GM19455 (cell line): Measurements from ENCODE around the gene DLG2.
"Not testable (repeated sequence)": the region's sequence is repeated elsewhere in the genome, so short reads cannot be mapped to it uniquely, and the experiment has no call there.

Experiments
- ATAC-seq: cut with Tn5 transposase; IDR thresholded peaks from one replicate; pipeline ENCODE4 v1.9.1; 2021; ENCODE audit not compliant: unreplicated experiment

DLG2 gene

DNA sequence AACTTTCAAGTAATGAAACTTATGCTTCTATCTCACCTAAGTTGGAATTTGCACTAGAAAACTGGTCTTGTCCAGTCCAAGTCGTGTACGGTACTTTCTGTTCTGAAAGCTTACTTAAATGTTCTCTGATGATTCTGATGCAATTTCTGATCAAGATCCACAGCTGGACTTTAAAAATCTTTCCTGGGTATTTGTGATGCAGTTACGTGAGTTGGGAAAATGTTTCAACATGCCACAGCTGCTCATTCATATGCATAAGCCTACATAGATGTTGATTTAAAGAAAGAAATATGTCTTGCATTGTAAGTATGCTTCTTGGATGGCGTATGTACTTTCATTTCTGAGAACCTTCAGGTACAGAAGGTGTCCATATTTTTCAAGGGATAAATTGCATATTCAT lies 1847.3 kb downstream of the DLG2 start:
- no peak for ATAC-seq

DNA sequence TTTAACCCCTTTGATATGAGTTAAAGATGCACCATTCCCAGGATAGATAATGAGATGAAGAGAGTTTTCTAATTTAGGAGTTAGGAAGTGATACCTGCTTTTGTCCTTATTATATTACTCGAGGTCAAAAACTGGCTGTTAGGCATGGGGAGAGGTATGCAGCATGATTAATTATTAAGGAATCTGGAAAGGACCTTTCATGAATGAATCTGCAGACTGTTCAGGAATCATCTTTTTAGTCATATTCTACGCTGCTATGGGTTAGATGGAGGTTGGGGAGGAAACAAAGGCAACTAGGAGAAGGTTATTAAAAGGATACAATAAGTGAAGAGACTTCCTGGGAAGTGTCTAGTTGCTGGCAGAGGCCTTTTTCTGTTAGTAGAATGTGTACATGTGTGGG lies 1848.5 kb downstream of the DLG2 start:
- no peak for ATAC-seq

- ATAC-seq, result no peak
These were observed 1852.9 kb downstream of the DLG2 start for GRCh38 chr11:83773950-83774880.

GRCh38 chr11:83768489-83768888 lies 1858.7 kb downstream of the DLG2 start:
- ATAC-seq, result no peak

- no peak for ATAC-seq
These were observed 1860.2 kb downstream of the DLG2 start for GRCh38 chr11:83766932-83767331.

- peak; percentile 58 for ATAC-seq
These were observed 1862.5 kb downstream of the DLG2 start for GRCh38 chr11:83764643-83765042.

DNA sequence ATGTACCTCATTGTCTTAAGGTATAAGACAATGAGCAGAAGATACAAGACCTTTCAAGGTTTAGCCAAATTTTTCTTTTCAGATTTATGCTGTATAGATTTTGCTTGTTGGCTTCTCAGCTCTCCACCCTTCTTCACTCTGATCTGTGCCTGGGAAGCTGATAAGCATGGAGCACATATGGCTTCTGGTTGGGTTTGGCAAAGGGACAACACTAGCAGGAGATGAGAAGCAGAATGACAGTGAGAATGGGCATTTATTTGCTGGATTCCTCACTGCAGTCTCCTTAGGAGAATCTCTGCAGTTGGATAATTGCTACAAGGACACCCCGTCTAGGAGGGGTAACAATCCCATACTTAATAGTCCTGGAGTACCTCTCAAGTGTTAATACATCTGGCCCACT lies 1866.2 kb downstream of the DLG2 start:
- no peak for ATAC-seq

GRCh38 chr11:83759148-83759547 lies 1868.0 kb downstream of the DLG2 start:
- no peak for ATAC-seq

DNA sequence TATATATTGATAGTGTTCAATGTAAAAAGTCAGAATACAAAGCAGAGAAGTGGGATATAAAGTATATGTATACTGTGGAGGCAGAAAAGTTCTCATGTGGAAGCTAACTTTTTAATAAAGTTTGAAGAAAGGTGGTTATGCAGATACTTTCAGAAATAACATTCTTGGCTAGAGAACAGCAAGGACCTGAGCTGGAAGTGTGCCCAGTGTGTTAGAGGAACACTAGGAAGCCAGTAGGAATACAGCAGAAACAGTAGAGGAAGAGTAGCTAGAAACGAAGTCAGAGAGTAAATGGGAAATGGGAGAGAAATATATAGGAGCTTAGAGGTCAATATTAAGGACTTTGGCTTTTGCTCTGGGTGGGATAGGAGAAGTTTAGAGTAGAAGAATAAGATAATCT lies 1876.1 kb downstream of the DLG2 start:
- ATAC-seq, result no peak

DNA sequence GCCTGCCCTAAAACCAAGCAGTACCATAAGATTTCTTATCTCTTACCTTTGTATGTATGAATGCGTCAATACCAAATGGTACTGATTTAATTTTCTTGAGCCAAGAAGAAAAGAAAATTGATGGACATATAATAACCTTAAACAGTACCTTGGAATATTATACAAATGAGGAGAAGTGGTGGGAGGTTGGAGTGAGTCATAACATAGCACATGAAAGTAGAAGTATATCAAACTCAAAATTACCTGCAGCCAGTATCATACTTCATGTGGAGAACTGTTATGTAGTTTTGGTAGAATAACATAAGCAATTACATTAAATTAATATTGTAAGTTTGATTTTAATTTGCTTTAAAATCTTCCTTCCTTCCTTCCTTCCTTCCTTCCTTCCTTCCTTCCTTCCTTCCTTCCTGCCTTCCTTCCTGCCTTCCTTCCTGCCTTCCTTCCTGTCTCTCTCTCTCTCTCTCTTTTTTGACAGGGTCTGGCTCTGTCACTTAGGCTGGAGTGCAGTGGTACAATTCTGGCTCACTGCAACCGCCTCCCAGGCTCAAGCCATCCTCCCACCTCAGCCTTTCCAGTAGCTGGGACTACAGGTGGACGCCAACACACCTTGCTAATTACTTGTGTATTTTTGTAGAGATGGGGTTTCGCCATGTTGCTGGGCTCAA lies 1880.1 kb downstream of the DLG2 start:
- ATAC-seq, result no peak

GRCh38 chr11:83744620-83745192 lies 1882.4 kb downstream of the DLG2 start:
- no peak for ATAC-seq

GRCh38 chr11:83736684-83737083 lies 1890.5 kb downstream of the DLG2 start:
- no peak for ATAC-seq

GRCh38 chr11:83734120-83734519 lies 1893.0 kb downstream of the DLG2 start:
- ATAC-seq, result no peak

DNA sequence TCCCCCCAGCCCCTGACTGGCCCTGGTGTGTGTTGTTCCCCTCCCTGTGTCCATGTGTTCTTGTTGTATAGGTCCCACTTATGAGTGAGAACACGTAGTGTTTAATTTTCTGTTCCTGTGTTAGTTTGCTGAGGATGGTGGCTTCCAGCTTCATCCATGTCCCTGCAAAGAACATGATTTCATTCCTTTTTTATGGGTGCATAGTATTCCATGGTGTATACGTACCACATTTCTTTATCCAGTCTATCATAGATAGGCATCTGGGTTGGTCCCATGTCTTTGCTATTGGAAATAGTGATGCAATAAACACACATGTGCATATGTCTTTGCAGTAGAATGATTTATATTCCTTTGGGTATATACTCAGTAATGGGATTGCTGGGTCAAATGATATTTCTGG lies 1895.9 kb downstream of the DLG2 start:
- not testable (repeated sequence) for ATAC-seq

GRCh38 chr11:83728281-83728680 lies 1898.9 kb downstream of the DLG2 start:
- ATAC-seq, result no peak

- no peak for ATAC-seq
These were observed 1899.9 kb downstream of the DLG2 start for GRCh38 chr11:83727251-83727650.

DNA sequence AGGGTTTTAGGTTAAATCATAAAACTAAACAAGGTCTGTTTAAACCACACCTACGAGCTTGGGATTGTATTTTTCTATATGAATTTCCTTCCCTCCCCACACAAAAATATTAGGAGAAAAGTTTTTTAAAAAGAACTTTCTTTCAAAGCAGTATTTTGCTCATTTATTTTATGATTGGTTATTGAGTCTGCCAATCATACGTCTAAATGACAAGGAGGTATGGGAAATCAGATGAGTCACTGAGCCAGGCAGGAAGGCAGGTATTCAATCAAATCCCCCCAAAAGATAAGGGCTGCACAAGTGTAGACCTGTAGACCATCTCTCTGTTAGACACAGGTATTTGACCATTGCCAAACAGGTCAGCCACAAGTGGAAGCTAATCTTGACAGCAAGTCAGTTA lies 1900.8 kb downstream of the DLG2 start:
- no peak for ATAC-seq

- no peak for ATAC-seq
These were observed 1901.4 kb downstream of the DLG2 start for GRCh38 chr11:83725728-83726127.

DNA sequence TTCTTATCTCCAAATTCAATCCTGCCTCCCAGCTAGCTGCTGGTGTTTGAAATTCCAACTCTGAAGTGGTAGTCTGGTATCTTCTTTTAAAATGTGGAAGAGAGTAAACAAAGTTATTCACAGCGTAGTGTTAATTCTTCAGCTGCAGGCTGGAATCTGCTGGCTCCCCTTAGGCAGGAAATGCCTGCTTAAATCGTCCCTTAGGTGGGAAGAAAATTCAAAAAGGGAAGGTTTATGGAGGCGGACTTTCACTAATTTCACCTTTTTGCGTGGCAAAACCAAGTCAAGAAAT lies 1901.9 kb downstream of the DLG2 start:
- ATAC-seq, result no peak

- peak; percentile 83 for ATAC-seq
These were observed 1903.1 kb downstream of the DLG2 start for GRCh38 chr11:83723999-83724398.

DNA sequence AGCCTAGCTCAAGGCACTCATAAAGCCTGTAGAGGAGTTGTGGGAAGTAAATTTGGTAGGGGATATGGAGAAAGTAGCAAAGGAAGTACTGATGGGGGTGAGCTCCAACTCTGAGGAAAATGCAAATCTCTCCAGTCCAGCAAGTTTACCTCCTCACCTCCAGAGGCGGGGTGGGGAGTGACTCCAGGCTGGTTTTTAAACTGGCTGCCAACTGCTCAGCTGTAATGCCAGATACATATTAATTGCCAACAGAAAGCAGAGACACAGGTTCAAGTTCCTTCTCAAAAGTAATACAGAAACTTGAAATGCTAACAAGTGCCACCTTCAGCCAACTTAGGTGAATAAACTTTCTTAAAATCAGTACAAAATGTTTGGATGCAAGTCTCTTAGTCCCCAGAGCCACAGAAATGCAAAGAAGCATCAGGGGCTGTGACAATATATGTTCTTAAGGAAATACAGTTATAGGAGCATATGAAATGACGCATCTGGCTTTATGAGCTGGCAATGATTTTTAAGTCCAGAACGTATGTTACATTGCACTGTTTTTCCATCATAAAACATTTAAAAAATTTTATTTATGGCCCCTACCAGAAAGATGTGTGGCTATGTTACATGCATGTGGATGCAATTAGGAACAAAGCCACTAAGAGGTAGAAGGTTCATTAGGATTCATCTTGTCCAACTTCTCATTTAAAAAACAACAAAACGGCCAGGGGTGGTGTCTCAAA lies 1904.6 kb downstream of the DLG2 start:
- ATAC-seq, result no peak

DNA sequence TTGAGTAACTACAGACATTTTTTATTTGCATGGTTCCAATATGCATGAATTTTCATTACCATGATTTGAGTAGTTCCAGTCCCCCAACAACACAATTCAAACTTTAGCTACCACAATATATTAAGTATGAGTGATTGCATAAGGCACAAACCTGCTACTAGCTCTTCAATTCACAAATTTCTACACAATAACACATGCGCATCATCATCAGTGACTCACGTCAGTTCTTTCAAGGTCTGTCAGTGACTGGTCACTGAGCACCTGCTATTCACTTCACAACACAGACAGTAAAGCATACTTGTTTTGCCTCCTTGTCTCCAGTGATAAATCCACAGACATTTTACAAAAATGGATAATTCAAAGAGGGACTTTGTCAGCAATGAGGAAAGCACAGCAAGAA lies 1905.9 kb downstream of the DLG2 start:
- ATAC-seq, result no peak
